NCI-H1930 (cell line): ENCODE results near the gene TP73.

Experiments used
- DNase-seq, 2 experiments: peaks; one replicate each; lab custom pipeline; 2025; lab: John Stamatoyannopoulos, UW

Gene TP73

GRCh38 chr1:3689138-3689750 is 36.9 kb downstream of the TP73 start:
- no peak for DNase-seq

- no peak for DNase-seq
These were observed 38.2 kb downstream of the TP73 start for GRCh38 chr1:3690282-3691065.

- no peak for DNase-seq
These were observed 39.3 kb downstream of the TP73 start for GRCh38 chr1:3691421-3692204.

GRCh38 chr1:3692598-3692997 is 40.3 kb downstream of the TP73 start:
- DNase-seq, result no peak

GRCh38 chr1:3693321-3693720 is 41.0 kb downstream of the TP73 start:
- DNase-seq, result no peak

- no peak for DNase-seq
These were observed 43.3 kb downstream of the TP73 start for GRCh38 chr1:3695326-3696217.

GRCh38 chr1:3696689-3697088 is 44.4 kb downstream of the TP73 start:
- DNase-seq, result no peak

- DNase-seq, result no peak
These were observed 44.8 kb downstream of the TP73 start for GRCh38 chr1:3697104-3697503.

GRCh38 chr1:3697810-3698209 is 45.5 kb downstream of the TP73 start:
- DNase-seq, result no peak

GRCh38 chr1:3698660-3699408 is 46.5 kb downstream of the TP73 start:
- DNase-seq, result no peak

GRCh38 chr1:3699596-3699995 is 47.3 kb downstream of the TP73 start:
- DNase-seq, result no peak

- no peak for DNase-seq
These were observed 48.3 kb downstream of the TP73 start for GRCh38 chr1:3700631-3701030.

- DNase-seq, result no peak
These were observed 50.2 kb downstream of the TP73 start for GRCh38 chr1:3702528-3702927.

GRCh38 chr1:3702990-3703728 is 50.8 kb downstream of the TP73 start:
- no peak for DNase-seq

- no peak for DNase-seq
These were observed 51.6 kb downstream of the TP73 start for GRCh38 chr1:3703786-3704371.

GRCh38 chr1:3705341-3705950 is 53.1 kb downstream of the TP73 start:
- DNase-seq, result no peak

- no peak for DNase-seq
These were observed 54.5 kb downstream of the TP73 start for GRCh38 chr1:3706651-3707297.

- no peak for DNase-seq
These were observed 55.1 kb downstream of the TP73 start for GRCh38 chr1:3707298-3707938.

GRCh38 chr1:3707939-3708328 is 55.6 kb downstream of the TP73 start:
- DNase-seq, result no peak
